ENCODE data around the gene YPEL3. TPM values are rescaled to one million over a fixed set of nuclear protein-coding genes. Genes with fewer than 3 reads are reported as not detected.

YPEL3 gene
- total and polyA plus RNA-seq, 2 of the 8 experiments (the other 6 are each of a cell fraction or from before 2014, with no cell fraction given): 40.3 to 53.3 TPM

GRCh38 chr16:30136971-30137605 lies 41.1 kb upstream of the YPEL3 start (continued):
- TF ChIP-seq CHD2 (IDR thresholded peaks at IDR 0.05; ENCODE audit: low read length) (no peak), CBX8 (IDR thresholded peaks at IDR 0.05; ENCODE audit: borderline replicate concordance, low read depth, low read length) (no peak), TAF1 (IDR thresholded peaks at IDR 0.05; ENCODE audit: low read depth, low read length) (no peak), CTCF (IDR thresholded peaks at IDR 0.05; ENCODE audit: control extremely low read depth in 1 of 3, insufficient read depth in 1 of 3, low read depth in 1 of 3, low read length in 3 of 3) (no peak), BACH1 (IDR thresholded peaks at IDR 0.05; ENCODE audit: low read length) (no peak), SIRT6 (IDR thresholded peaks at IDR 0.05; ENCODE audit: low read length) (no peak)
